OCI-LY7 (cell line): ENCODE measurements around the gene RNF125. TPM values are rescaled to one million over a fixed set of nuclear protein-coding genes. Genes with fewer than 3 reads are reported as not detected.

ENCODE experiments used
- BruUV-seq: library from RNA; stranded (reverse); fragments of 400-500 nt; replicated peaks from 2 replicates; lab custom pipeline; 2021; lab: Mats Ljungman, UMichigan
- CTCF ChIA-PET: fragments of 300-600 bp; sonication (Branson Sonifier 250); formaldehyde crosslinking; loops from one replicate; lab custom pipeline; 2022; ENCODE audit warnings: antibody characterized with exemption; ENCODE audit not compliant: unreplicated experiment; lab: Charles Lee
- POLR2A ChIA-PET: fragments of 300-600 bp; sonication (Branson Sonifier 250); formaldehyde crosslinking; loops from one replicate; lab custom pipeline; 2022; ENCODE audit warnings: antibody characterized with exemption; lab: Charles Lee
- DNase-seq: peaks from one replicate; pipeline ENCODE4 v3.0.0-alpha.2; 2015; ENCODE audit warnings: low spot score
- H2AFZ ChIP-seq: fragments of 200-600 bp; sonication (generic), shearing (Covaris generic); 2 replicates; pipeline ENCODE4 v1.6.1; 2014; ENCODE audit warnings: mild to moderate bottlenecking, antibody characterized with exemption, low read length, moderate library complexity
- H3K27ac ChIP-seq: fragments of 200-600 bp; sonication (generic); 2 replicates; pipeline ENCODE4 v1.5.1; 2014; ENCODE audit warnings: mixed run types, low read depth, mild to moderate bottlenecking, moderate library complexity, low read length, inconsistent platforms; ENCODE audit not compliant: poor library complexity, severe bottlenecking
- H3K36me3 ChIP-seq: fragments of 200-600 bp; sonication (generic); 2 replicates; pipeline ENCODE4 v1.6.1; 2014; ENCODE audit warnings: mild to moderate bottlenecking, antibody characterized with exemption, low read length, moderate library complexity, mixed read lengths; ENCODE audit not compliant: insufficient read depth
- H3K4me1 ChIP-seq: fragments of 200-600 bp; sonication (generic); 2 replicates; pipeline ENCODE4 v1.5.1; 2014; ENCODE audit warnings: mild to moderate bottlenecking, low read length; ENCODE audit not compliant: insufficient read depth, poor library complexity, severe bottlenecking
- H3K4me2 ChIP-seq: fragments of 200-600 bp; sonication (generic); 2 replicates; pipeline ENCODE4 v1.6.1; 2014; ENCODE audit warnings: mild to moderate bottlenecking, low read length
- H3K4me3 ChIP-seq: fragments of 200-600 bp; sonication (generic); 2 replicates; pipeline ENCODE4 v1.5.1; 2014; ENCODE audit warnings: mild to moderate bottlenecking, low read depth, low read length; ENCODE audit not compliant: poor library complexity, severe bottlenecking
- H3K79me2 ChIP-seq: fragments of 200-600 bp; sonication (generic); 2 replicates; pipeline ENCODE4 v1.6.1; 2016; ENCODE audit warnings: low read depth, mild to moderate bottlenecking, low read length, moderate library complexity, mixed read lengths; ENCODE audit not compliant: insufficient read depth
- H3K9me2 ChIP-seq: fragments of 200-600 bp; sonication (generic); 2 replicates; pipeline ENCODE4 v1.6.1; 2016; ENCODE audit warnings: mild to moderate bottlenecking, low read length, mixed read lengths; ENCODE audit not compliant: insufficient read depth
- H3K9me3 ChIP-seq: fragments of 200-600 bp; sonication (generic); 2 replicates; pipeline ENCODE4 v1.6.1; 2014; ENCODE audit warnings: mild to moderate bottlenecking, mixed run types, low read length, mixed read lengths
- H4K20me1 ChIP-seq: fragments of 200-600 bp; sonication (generic); 2 replicates; pipeline ENCODE4 v1.6.1; 2014; ENCODE audit warnings: mild to moderate bottlenecking, antibody characterized with exemption, low read length, moderate library complexity, mixed read lengths; ENCODE audit not compliant: insufficient read depth
- CTCF ChIP-seq: fragments of 200-600 bp; sonication (generic); conservative IDR thresholded peaks from 2 replicates; pipeline ENCODE4 v1.5.1; 2014; ENCODE audit warnings: mild to moderate bottlenecking, antibody characterized with exemption, low read length, moderate library complexity, mixed read lengths
- EZH2phosphoT487 ChIP-seq: fragments of 200-600 bp; sonication (generic); IDR thresholded peaks from 2 replicates; pipeline ENCODE4 v1.6.1; 2018; ENCODE audit warnings: low read depth, borderline replicate concordance, mild to moderate bottlenecking, mixed run types, antibody characterized with exemption, low read length, moderate library complexity, mixed read lengths
- intact Hi-C: fragments of 100-400 bp; cut with micrococcal nuclease; formaldehyde crosslinking; loops from one replicate; pipeline ENCODE4 v1.10.0; 2022; ENCODE audit not compliant: unreplicated experiment
- total RNA-seq, 2 experiments: library from RNA; depleted of rRNA in 1 of 2; stranded (reverse); fragments of >200 nt in 1 of 2; shearing (Covaris generic) in 1 of 2; gene quantifications; 2 replicates each; pipeline ENCODE4 v1.2.3, GENCODE V29; 2014 to 2022

Gene RNF125
- total RNA-seq, 2 experiments from 2014 or later, result 1.2 to 3.2 TPM

DNA sequence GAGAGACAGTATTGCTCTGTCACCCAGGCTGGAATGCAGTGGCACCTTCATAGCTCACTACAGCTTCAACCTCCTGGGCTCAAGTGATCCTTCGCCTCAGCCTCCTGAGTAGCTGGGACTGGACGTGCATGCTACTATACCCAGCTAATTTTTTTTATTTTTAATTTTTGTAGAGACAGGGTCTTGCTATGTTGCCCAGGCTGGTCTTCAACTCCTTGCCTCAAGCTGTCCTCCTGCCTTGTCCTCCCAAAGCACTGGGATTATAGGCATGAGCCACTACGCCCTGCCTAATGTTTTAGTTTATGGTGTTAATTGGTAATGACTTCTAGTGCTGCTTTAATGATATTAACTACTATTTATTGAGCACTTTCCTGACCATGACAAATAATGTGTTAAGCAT is 91.4 kb downstream of the RNF125 start:
- no TSS peak for BruUV-seq
- H3K4me3 ChIP-seq, result no peak overlapping the region
- H3K9me3 ChIP-seq, result no peaks in the 10 kb centered on the region
- no peak overlapping the region for H3K4me2 ChIP-seq
- H3K9me2 ChIP-seq, result no peaks in the 10 kb centered on the region
- no peak overlapping the region for H3K27ac ChIP-seq
- CTCF ChIA-PET, result no interaction called here
- DNase-seq, result no peak
- H4K20me1 ChIP-seq, result no peaks in the 10 kb centered on the region
- peaks cover 51% of the 10 kb centered on the region for H3K36me3 ChIP-seq
- TF ChIP-seq CTCF (no peak), EZH2phosphoT487 (no peak)
- H2AFZ ChIP-seq, result no peak overlapping the region
- peaks cover 84% of the 10 kb centered on the region for H3K79me2 ChIP-seq
- no peaks in the 10 kb centered on the region for H3K4me1 ChIP-seq
- POLR2A ChIA-PET, result interaction anchor here (0.6 kb wide), 1 partner anchor 9 kb away, joined by 3 read pairs; no protein-coding TSS in a partner anchor
- intact Hi-C loops, result no loop called here

GRCh38 chr18:32111706-32112105 is 93.1 kb downstream of the RNF125 start:
- peaks cover 59% of the 10 kb centered on the region for H3K36me3 ChIP-seq
- no peak overlapping the region for H2AFZ ChIP-seq
- no peaks in the 10 kb centered on the region for H4K20me1 ChIP-seq
- H3K9me2 ChIP-seq, result no peaks in the 10 kb centered on the region
- peaks cover 68% of the 10 kb centered on the region for H3K79me2 ChIP-seq
- H3K4me2 ChIP-seq, result no peak overlapping the region
- H3K9me3 ChIP-seq, result no peaks in the 10 kb centered on the region
- H3K4me1 ChIP-seq, result no peaks in the 10 kb centered on the region
- DNase-seq, result no peak
- ChIA-PET POLR2A (interaction anchor here (0.6 kb wide), 1 partner anchor 25 kb away, joined by 3 read pairs; no protein-coding TSS in a partner anchor), CTCF (no interaction called here)
- no peak overlapping the region for H3K4me3 ChIP-seq
- no TSS peak for BruUV-seq
- intact Hi-C loops, result no loop called here
- no peak for TF ChIP-seq EZH2phosphoT487
- no peak for TF ChIP-seq CTCF
- no peak overlapping the region for H3K27ac ChIP-seq

- ChIA-PET POLR2A (no interaction called here), CTCF (no interaction called here)
- Histone ChIP-seq H2AFZ (no peak overlapping the region), H3K9me2 (no peaks in the 10 kb centered on the region), H3K27ac (no peak overlapping the region), H4K20me1 (no peaks in the 10 kb centered on the region), H3K36me3 (peaks cover 69% of the 10 kb centered on the region), H3K9me3 (no peaks in the 10 kb centered on the region), H3K4me1 (no peaks in the 10 kb centered on the region), H3K79me2 (peaks cover 71% of the 10 kb centered on the region), H3K4me2 (no peak overlapping the region), H3K4me3 (no peak overlapping the region)
- no peak for DNase-seq
- intact Hi-C loops, result no loop called here
- no peak for TF ChIP-seq EZH2phosphoT487
- no peak for TF ChIP-seq CTCF
- BruUV-seq, result no TSS peak
These were observed 94.2 kb downstream of the RNF125 start for GRCh38 chr18:32112826-32113225.
